Panc1 (cell line): ENCODE measurements around the gene MGST2.

Source experiments
- CTCF ChIP-seq: fragments of 450-650 bp; IDR thresholded peaks from 2 replicates; pipeline ENCODE4 v1.5.1; 2017; ENCODE audit warnings: mild to moderate bottlenecking
- POLR2AphosphoS5 ChIP-seq: IDR thresholded peaks from 2 replicates; pipeline ENCODE4 v1.6.1; 2012; ENCODE audit warnings: mild to moderate bottlenecking, low read depth, low read length, moderate library complexity
- REST ChIP-seq, 2 experiments: IDR thresholded peaks; 2 replicates each; pipeline ENCODE4 v1.6.1; 2011 to 2012; ENCODE audit warnings: low read depth in 2 of 2, control low read depth in 1 of 2, low read length in 1 of 2, mild to moderate bottlenecking in 1 of 2, moderate library complexity in 1 of 2; ENCODE audit not compliant: insufficient read depth in 1 of 2

GRCh38 chr4:139719381-139720101, 53.9 kb downstream of the MGST2 start:
- TF ChIP-seq CTCF: no peak
- no peak for TF ChIP-seq POLR2AphosphoS5
- TF ChIP-seq REST (IDR thresholded peaks at IDR 0.05; ENCODE audit: insufficient read depth in 1 of 2, low read depth in 2 of 2, low read length in 1 of 2): no peak
